GM18519 (cell line): ENCODE data around the gene FBLIM1.

Source experiments
- ATAC-seq: cut with Tn5 transposase; IDR thresholded peaks from one replicate; pipeline ENCODE4 v1.9.1; 2021; ENCODE audit warnings: mild to moderate bottlenecking, moderate library complexity; ENCODE audit not compliant: unreplicated experiment, low FRiP score

FBLIM1 gene

GRCh38 chr1:15758343-15758931, at the start of gene FBLIM1:
FBLIM1 (plus strand) TSS chr1:15758795; CDS start chr1:15764984, 6,189 bp downstream.
- no peak for ATAC-seq

GRCh38 chr1:15709226-15709625, 49.4 kb upstream of the FBLIM1 start:
- ATAC-seq = no peak

DNA sequence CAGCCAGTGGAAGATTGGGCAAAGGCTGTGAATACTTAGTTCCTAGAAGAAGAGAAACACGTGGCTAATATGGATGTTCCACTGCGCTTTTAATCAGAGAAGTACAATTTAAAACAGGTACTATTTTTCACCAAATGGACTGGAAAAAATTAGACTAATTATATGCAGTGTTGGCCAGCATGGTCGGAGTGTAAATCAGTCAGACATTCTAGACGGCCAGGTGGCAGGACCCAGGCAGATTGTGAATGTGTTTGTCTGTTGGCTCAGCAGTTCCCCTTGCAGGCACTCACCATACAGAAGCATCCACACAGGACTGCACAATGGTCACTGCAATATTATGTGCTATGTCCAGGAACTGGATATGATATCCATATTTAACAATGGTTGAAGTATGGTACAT, 46.4 kb upstream of the FBLIM1 start:
- ATAC-seq = no peak

DNA sequence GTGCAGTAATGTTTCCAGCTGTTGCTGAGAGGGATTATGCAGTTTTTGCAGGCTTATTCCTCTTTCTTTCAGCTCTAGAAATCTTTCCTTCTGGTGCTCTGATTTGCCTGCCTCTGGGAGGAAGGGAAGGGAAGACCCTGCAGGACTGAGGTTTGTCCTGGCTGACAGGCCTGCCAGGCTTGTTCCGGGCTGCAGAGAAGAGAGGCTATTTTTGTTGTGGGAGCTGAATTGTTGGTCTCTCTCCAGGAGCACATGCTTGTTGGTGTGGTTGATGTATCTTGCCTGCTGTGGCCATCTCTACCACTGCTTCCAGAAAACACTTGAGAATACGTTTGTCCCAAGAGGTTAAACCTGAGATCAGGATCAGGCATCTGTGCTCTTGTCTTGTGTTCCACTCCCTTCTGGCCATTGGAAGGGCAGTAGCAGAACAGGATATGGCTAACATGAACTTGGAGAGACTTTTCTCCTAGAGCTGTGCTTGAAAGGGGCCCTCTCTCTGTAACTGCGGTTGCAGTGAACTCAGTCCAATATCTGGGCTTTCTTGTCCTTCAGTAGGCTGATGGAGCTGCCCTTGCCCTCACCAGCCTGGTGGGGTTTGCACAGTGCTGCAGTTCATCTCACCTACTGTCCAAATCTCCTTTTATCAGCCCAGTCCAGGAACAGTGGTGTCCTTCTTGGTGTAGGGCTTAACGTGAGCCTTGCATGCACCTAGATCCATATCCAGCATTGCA, 44.0 kb upstream of the FBLIM1 start:
- ATAC-seq = no peak

- ATAC-seq = no peak
Measured at GRCh38 chr1:15717418-15718125, 41.0 kb upstream of the FBLIM1 start.

DNA sequence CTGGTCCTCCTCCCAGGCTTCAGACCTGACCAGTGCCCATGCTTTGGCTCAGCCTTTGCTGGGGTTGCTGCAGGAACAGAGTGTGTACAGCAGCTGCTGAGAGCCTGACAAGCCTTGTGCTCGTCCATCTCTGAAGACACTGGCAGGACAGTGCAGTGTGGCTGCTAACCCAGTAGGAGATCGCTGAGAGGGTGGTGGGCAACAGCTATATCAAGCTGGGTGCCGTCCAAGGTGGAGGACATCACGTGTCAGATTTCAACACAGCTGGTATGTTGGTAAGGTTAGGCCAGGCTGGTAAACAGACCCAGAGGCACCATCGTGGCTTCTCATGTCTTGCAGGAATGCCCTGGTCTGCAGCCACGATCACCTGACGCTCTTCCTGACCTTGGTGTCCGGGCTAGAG, 40.4 kb upstream of the FBLIM1 start:
- ATAC-seq = no peak

- ATAC-seq = no peak
Measured at GRCh38 chr1:15719381-15720120, 39.0 kb upstream of the FBLIM1 start.

DNA sequence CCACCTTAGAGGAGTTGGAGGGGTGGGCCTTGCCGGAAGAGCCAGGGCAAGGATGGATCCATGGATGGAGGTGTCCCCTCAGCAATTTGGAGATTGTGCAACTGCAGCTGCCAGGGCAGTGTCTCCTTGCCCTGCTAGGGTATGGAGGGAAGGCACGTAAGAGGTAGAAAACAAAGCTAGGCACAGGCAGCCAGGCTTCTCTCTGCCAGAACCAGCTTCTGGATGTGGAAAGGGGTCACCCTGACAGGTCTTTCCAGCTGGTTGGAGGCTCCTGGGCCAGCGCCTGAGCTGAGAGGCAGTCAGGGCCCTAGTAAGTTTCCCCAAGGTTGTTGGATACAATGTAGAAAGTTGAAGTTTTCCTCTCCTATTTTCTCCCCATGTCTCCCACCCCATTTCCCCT, 37.7 kb upstream of the FBLIM1 start:
- no peak for ATAC-seq

GRCh38 chr1:15722411-15722810, 36.2 kb upstream of the FBLIM1 start:
- ATAC-seq = no peak

- no peak for ATAC-seq
Measured at GRCh38 chr1:15722836-15723532, 35.6 kb upstream of the FBLIM1 start.

- ATAC-seq = no peak
Measured at GRCh38 chr1:15723631-15724246, 34.9 kb upstream of the FBLIM1 start.

GRCh38 chr1:15724949-15725880, 33.4 kb upstream of the FBLIM1 start:
- ATAC-seq = no peak

GRCh38 chr1:15726508-15726907, 32.1 kb upstream of the FBLIM1 start:
- ATAC-seq = no peak

DNA sequence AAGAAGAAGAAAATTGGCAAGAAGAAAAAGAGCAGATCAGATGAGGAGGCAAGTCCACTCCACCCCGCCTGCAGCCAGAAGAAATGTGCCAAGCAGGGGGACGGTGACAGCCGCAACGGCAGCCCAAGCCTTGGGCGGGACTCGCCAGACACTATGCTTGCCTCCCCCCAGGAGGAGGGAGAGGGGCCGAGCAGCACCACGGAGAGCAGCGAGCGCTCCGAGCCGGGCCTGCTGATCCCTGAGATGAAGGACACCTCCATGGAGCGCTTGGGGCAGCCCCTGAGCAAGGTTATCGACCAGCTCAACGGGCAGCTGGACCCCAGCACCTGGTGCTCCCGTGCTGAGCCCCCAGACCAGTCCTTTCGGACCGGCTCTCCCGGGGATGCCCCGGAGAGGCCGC, 31.6 kb upstream of the FBLIM1 start:
- no peak for ATAC-seq

DNA sequence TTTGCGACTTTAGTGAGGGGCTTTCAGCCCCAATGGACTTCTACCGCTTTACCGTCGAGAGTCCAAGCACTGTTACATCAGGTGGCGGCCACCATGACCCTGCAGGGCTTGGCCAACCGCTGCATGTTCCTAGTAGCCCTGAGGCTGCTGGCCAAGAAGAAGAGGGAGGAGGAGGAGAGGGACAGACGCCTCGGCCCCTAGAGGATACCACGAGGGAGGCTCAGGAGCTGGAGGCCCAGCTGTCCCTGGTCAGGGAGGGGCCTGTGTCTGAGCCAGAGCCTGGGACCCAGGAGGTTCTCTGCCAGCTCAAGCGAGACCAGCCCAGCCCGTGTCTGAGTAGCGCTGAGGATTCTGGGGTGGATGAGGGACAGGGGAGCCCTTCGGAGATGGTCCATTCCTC, 31.2 kb upstream of the FBLIM1 start:
- ATAC-seq = no peak

DNA sequence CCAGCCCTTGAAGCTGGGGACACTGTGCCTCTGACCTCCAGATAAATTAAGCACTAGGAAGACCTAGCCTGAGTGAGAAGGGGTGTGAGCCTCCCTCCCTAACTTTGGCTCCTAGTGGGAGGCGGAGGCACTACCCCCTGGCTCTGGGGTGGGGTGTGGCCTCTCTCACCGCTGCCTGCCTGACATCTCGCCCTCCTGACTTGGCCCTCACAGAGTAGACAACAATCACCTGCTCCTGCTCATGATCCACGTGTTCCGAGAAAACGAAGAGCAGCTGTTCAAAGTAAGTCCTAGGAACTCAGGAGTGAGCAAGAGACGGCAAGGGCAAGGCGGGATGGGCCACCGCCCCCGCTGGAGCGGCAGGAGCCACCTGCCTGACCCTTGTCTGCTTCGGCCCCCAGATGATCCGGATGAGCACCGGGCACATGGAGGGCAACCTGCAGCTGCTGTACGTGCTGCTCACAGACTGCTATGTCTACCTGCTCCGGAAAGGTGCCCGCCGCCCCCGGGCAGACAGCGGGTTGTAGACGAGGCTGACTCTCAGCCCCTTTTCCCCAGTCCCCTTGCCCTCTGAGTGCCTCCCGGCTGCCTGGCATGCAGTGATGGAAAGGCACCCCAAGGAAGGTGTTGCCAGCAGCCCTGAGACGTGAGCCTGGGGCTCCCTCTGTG, 30.6 kb upstream of the FBLIM1 start:
- no peak for ATAC-seq

DNA sequence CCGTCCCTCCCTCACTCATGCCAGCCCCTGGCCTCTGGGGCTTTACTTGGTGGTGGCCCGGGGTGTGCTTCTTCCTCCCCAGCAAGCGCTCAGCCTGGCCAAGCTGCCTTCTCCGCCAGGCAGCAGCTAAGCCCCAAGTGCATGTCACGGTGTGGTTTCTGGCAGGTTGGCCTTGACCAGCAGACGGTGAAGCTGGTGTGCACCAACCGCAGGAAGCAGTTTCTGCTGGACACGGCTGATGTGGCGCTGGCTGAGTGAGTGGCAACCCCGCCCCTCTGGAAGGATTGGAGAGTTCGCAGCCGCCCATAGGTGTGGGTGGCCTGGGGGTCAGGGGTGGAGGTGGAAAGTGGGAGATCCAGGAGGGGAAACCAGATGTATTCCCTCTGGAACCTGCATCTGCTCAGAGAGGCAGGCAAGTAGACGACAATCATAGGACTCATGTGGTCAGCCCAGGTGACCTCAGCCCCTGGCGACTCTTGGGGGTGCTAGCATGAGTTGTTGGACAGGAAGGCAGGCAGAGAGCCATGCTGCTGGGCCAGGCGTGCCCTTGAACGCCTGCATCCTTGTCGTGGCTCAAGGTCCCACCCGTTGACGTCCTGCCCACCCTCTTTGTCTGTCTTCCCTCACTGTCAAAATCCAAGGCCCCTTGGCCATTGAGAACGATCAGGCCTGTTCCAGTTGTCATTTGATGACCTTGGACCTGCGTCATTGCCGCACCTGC, 29.5 kb upstream of the FBLIM1 start:
- ATAC-seq = no peak

DNA sequence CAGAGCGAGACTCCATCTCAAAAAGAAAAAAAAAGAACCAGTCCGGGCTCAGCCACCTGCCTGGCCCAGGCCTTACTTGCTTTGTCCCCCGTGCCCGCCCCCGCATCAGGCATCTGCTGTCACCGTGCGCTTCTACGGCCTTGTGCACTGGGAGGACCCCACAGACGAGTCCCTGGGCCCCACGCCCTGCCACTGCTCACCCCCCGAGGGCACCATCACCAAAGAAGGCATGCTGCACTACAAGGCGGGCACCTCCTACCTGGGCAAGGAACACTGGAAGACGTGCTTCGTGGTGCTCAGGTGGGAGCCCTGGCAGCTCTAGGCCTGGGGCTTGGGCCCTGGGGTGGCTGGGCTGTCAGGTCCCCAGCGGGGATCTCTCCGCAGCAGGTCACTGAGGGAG, 28.2 kb upstream of the FBLIM1 start:
- ATAC-seq = no peak
